ENCODE results near the gene SFXN5. TPM values are rescaled to one million over a fixed set of nuclear protein-coding genes. Genes with fewer than 3 reads are reported as not detected.

Gene SFXN5
- total RNA-seq, 3 donors from 2014 or later (not counting 1 experiment from before 2014, with no cell fraction given) = 15.3 to 22.3 (median 19.8) TPM

GRCh38 chr2:72932805-72933204 is 138.7 kb downstream of the SFXN5 start:
- Mint-ChIP-seq H3K4me1 (peaks cover 7 to 12% of the 10 kb centered on the region in 2 donors), H3K9me3 (no peaks in the 10 kb centered on the region), H3K36me3 (no peaks in the 10 kb centered on the region), H3K4me3 (no peak overlapping the region), H3K27ac (no peak overlapping the region), H3K27me3 (ENCODE audit: low read depth in 2 of 2) (peaks cover 0 to 7% of the 10 kb centered on the region in 2 donors)
- TF ChIP-seq CTCF (IDR thresholded peaks at IDR 0.05) = no peak
- DNase-seq (no peak), ATAC-seq (no peak)
- Histone ChIP-seq H3K36me3 (ENCODE audit: control insufficient read depth, insufficient read depth, low read length) (no peaks in the 10 kb centered on the region), H3K4me1 (ENCODE audit: control insufficient read depth, insufficient read depth, low read length) (peaks cover 6% of the 10 kb centered on the region), H3K27me3 (ENCODE audit: control insufficient read depth, insufficient read depth, low read length) (no peaks in the 10 kb centered on the region), H3K27ac (ENCODE audit: low read length) (no peak overlapping the region), H3K9me3 (ENCODE audit: control insufficient read depth, insufficient read depth, low read length) (no peaks in the 10 kb centered on the region), H3K4me3 (ENCODE audit: low read length) (no peak overlapping the region)
- intact Hi-C loops (cut with micrococcal nuclease) = no loop called here
- WGBS (ENCODE audit: insufficient coverage) = 90% methylated on average over 4 of the region's 4 CpGs

GRCh38 chr2:72932045-72932740 is 139.3 kb downstream of the SFXN5 start:
- Histone ChIP-seq H3K4me1 (ENCODE audit: control insufficient read depth, insufficient read depth, low read length) (peaks cover 6% of the 10 kb centered on the region), H3K9me3 (ENCODE audit: control insufficient read depth, insufficient read depth, low read length) (no peaks in the 10 kb centered on the region), H3K4me3 (ENCODE audit: low read length) (no peak overlapping the region), H3K36me3 (ENCODE audit: control insufficient read depth, insufficient read depth, low read length) (no peaks in the 10 kb centered on the region), H3K27me3 (ENCODE audit: control insufficient read depth, insufficient read depth, low read length) (peaks cover 4% of the 10 kb centered on the region), H3K27ac (ENCODE audit: low read length) (no peak overlapping the region)
- no peak overlapping the region for H3K4me3 Mint-ChIP-seq
- no peaks in the 10 kb centered on the region for H3K36me3 Mint-ChIP-seq
- no peak for ATAC-seq
- intact Hi-C loops (cut with micrococcal nuclease) = no loop called here
- DNase-seq = no peak
- no peak overlapping the region for H3K27ac Mint-ChIP-seq
- no peak for TF ChIP-seq CTCF (IDR thresholded peaks at IDR 0.05)
- 40% methylated on average over 5 of the region's 5 CpGs for WGBS (ENCODE audit: insufficient coverage)
- no peaks in the 10 kb centered on the region for H3K9me3 Mint-ChIP-seq
- H3K4me1 Mint-ChIP-seq = peaks cover 7 to 11% of the 10 kb centered on the region in 2 donors
- peaks cover 0 to 7% of the 10 kb centered on the region in 2 donors for H3K27me3 Mint-ChIP-seq (ENCODE audit: low read depth in 2 of 2)

- H3K27ac ChIP-seq (ENCODE audit: low read length) = no peak overlapping the region
- peaks cover 6% of the 10 kb centered on the region for H3K4me1 ChIP-seq (ENCODE audit: control insufficient read depth, insufficient read depth, low read length)
- 88% methylated on average over 14 of the region's 14 CpGs for WGBS (ENCODE audit: insufficient coverage)
- peaks cover 12% of the 10 kb centered on the region for H3K27me3 ChIP-seq (ENCODE audit: control insufficient read depth, insufficient read depth, low read length)
- Mint-ChIP-seq H3K4me1 (peaks cover 7 to 11% of the 10 kb centered on the region in 2 donors), H3K9me3 (no peaks in the 10 kb centered on the region), H3K27ac (no peak overlapping the region), H3K36me3 (no peaks in the 10 kb centered on the region), H3K4me3 (no peak overlapping the region), H3K27me3 (ENCODE audit: low read depth in 2 of 2) (peaks cover 0 to 7% of the 10 kb centered on the region in 2 donors)
- ATAC-seq = no peak
- H3K4me3 ChIP-seq (ENCODE audit: low read length) = no peak overlapping the region
- intact Hi-C loops (cut with micrococcal nuclease) = no loop called here
- no peak for DNase-seq
- no peak for TF ChIP-seq CTCF (IDR thresholded peaks at IDR 0.05)
- H3K9me3 ChIP-seq (ENCODE audit: control insufficient read depth, insufficient read depth, low read length) = no peaks in the 10 kb centered on the region
- H3K36me3 ChIP-seq (ENCODE audit: control insufficient read depth, insufficient read depth, low read length) = no peaks in the 10 kb centered on the region
Measured at GRCh38 chr2:72931280-72931910, 140.1 kb downstream of the SFXN5 start.
